ENCODE measurements around the gene NLRP2B. TPM values are rescaled to one million over a fixed set of nuclear protein-coding genes. Genes with fewer than 3 reads are reported as not detected.
"Not testable (repeated sequence)": the region's sequence is repeated elsewhere in the genome, so short reads cannot be mapped to it uniquely, and the experiment has no call there.

NLRP2B gene
- total RNA-seq, 4 donors from 2014 or later = 0.26 TPM; not detected in 3

DNA sequence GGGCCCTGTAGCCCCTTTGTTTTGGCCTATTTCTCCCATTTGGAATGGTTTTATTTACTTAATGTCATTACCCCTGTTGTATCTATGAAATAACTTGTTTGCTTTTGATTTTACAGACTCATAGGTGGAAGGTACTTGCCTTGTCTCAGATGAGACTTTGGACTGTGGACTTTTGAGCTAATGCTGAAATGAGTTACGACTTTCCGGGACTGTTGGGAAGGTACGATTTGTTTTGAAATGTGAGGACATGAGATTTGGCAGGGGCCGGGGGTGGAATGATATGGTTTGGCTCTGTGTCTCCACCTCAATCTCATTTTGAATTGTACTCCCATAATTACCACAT, 39.4 kb downstream of the NLRP2B start:
- Histone ChIP-seq H3K27ac (replicated peaks in 1 of 4) (no peak overlapping the region), H3K36me3 (no peaks in the 10 kb centered on the region), H3K9me3 (peaks cover 0 to 14% (median 4%) of the 10 kb centered on the region in 4 donors), H3K4me3 (no peak overlapping the region), H3K27me3 (no peaks in the 10 kb centered on the region), H3K4me1 (no peaks in the 10 kb centered on the region)
- DNase-seq (ENCODE audit: extremely low spot score) = no peak
- intact Hi-C loops (cut with DNase I) = no loop called here
- 93% methylated on average over 4 of the region's 4 CpGs for WGBS
- TF ChIP-seq POLR2AphosphoS5 (IDR thresholded peaks at IDR 0.05) (no peak), EP300 (IDR thresholded peaks at IDR 0.05) (no peak), POLR2A (IDR thresholded peaks at IDR 0.05; ENCODE audit: low read depth) (no peak)
- TF ChIP-seq, protein P1, sequence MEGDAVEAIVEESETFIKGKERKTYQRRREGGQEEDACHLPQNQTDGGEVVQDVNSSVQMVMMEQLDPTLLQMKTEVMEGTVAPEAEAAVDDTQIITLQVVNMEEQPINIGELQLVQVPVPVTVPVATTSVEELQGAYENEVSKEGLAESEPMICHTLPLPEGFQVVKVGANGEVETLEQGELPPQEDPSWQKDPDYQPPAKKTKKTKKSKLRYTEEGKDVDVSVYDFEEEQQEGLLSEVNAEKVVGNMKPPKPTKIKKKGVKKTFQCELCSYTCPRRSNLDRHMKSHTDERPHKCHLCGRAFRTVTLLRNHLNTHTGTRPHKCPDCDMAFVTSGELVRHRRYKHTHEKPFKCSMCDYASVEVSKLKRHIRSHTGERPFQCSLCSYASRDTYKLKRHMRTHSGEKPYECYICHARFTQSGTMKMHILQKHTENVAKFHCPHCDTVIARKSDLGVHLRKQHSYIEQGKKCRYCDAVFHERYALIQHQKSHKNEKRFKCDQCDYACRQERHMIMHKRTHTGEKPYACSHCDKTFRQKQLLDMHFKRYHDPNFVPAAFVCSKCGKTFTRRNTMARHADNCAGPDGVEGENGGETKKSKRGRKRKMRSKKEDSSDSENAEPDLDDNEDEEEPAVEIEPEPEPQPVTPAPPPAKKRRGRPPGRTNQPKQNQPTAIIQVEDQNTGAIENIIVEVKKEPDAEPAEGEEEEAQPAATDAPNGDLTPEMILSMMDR (IDR thresholded peaks at IDR 0.05) = no peak

DNA sequence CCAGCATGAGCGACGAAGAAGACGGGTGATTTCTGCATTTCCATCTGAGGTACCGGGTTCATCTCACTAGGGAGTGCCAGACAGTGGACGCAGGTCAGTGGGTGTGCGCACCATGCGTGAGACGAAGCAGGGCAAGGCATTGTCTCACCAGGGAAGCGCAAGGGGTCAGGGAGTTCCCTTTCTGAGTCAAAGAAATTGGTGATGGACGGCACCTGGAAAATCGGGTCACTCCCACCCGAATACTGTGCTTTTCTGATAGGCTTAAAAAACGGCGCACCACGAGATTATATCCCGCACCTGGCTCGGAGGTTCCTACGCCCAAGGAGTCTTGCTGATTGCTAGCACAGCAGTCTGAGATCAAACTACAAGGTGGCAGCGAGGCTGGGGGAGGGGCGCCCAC, 50.6 kb downstream of the NLRP2B start:
- H3K4me3 ChIP-seq; intact Hi-C loops (cut with DNase I); H3K4me1 ChIP-seq; H3K36me3 ChIP-seq; H3K27ac ChIP-seq (replicated peaks in 1 of 4); H3K27me3 ChIP-seq; DNase-seq (ENCODE audit: extremely low spot score): not testable (repeated sequence)
- WGBS = 92% methylated on average over 18 of the region's 20 CpGs
- peaks cover 0 to 28% (median 7%) of the 10 kb centered on the region in 4 donors for H3K9me3 ChIP-seq

Other genes with a start within 250 kb of the NLRP2B start
- 10 to 100 TPM; 13.3 to 17.2 (median 15.5) TPM for gene ZXDB, start 88.2 kb downstream of the NLRP2B start, total RNA-seq
- gene ZXDA, start 230.2 kb upstream of the NLRP2B start, total RNA-seq = 1 to 10 TPM; 8.1 to 9.1 (median 8.9) TPM